Gastroesophageal sphincter (tissue), 4 donors: ENCODE results near the gene POLR2H. TPM values are rescaled to one million over a fixed set of nuclear protein-coding genes. Genes with fewer than 3 reads are reported as not detected.
A peak's percentile ranks its signal among the peaks of the same experiment; 100 is the strongest.

Experiments used
- ATAC-seq: fragments of 150-250 bp; one replicate; pipeline ENCODE4 v1.9.1; 2016; ENCODE audit warnings: mild to moderate bottlenecking, moderate library complexity
- H3K27ac ChIP-seq, 4 donors: fragments of 200-600 bp; sonication (generic) in 3 of 4; 1 replicate in 3 of 4; 2 replicates in 1 of 4; pipeline ENCODE4 v1.5.1; 2016 to 2019
- H3K27me3 ChIP-seq: fragments of 200-600 bp; sonication (generic); one replicate; pipeline ENCODE4 v1.5.1; 2019
- H3K36me3 ChIP-seq, 2 donors: fragments of 200-600 bp; sonication (generic); one replicate each; pipeline ENCODE4 v1.5.1; 2019; ENCODE audit warnings: control low read depth in 1 of 2
- H3K4me1 ChIP-seq, 3 donors: fragments of 200-600 bp; sonication (generic); 1 replicate in 2 of 3; 2 replicates in 1 of 3; pipeline ENCODE4 v1.5.1; 2016 to 2019; ENCODE audit warnings: control low read depth in 2 of 3
- H3K4me3 ChIP-seq, 2 donors: fragments of 200-600 bp; sonication (generic); one replicate each; pipeline ENCODE4 v1.5.1; 2019; ENCODE audit warnings: mild to moderate bottlenecking in 1 of 2, moderate library complexity in 1 of 2
- H3K9me3 ChIP-seq, 3 donors: fragments of 200-600 bp; sonication (generic); one replicate each; pipeline ENCODE4 v1.5.1; 2017 to 2019; ENCODE audit warnings: control low read depth in 2 of 3
- EP300 ChIP-seq: sonication (generic); formaldehyde crosslinking; IDR thresholded peaks from one replicate; pipeline ENCODE4 v1.6.1; 2017; ENCODE audit warnings: antibody characterized with exemption, mild to moderate bottlenecking
- POLR2A ChIP-seq, 2 donors: fragments of 450-650 bp; IDR thresholded peaks; one replicate each; pipeline ENCODE4 v1.6.1; 2017; ENCODE audit warnings: antibody characterized with exemption in 2 of 2, mild to moderate bottlenecking in 2 of 2, moderate library complexity in 1 of 2
- POLR2AphosphoS5 ChIP-seq: sonication (generic); formaldehyde crosslinking; IDR thresholded peaks from one replicate; pipeline ENCODE4 v1.6.1; 2017; ENCODE audit warnings: antibody characterized with exemption
- WGBS, 2 donors: methylation state at CpG; one replicate each; pipeline ENCODE4 v1.1.5; 2018; ENCODE audit warnings: low coverage in 1 of 2; 5-methylcytosine and 5-hydroxymethylcytosine counted together
- total RNA-seq, 4 donors: library from RNA; depleted of rRNA; stranded (reverse); fragments of >200 nt; gene quantifications; one replicate each; pipeline ENCODE4 v1.1.0, GENCODE V29; 2016
- TF ChIP-seq, protein P1 (sequence below), 4 experiments: fragments of 200-600 bp in 2 of 4; fragments of 450-650 bp in 2 of 4; sonication (generic) in 1 of 4; IDR thresholded peaks; one replicate each; pipeline ENCODE4 v1.5.1; 2017 to 2019; ENCODE audit warnings: antibody characterized with exemption in 4 of 4, mild to moderate bottlenecking in 2 of 4, moderate library complexity in 2 of 4

The POLR2H gene
- total RNA-seq, 4 donors from 2014 or later = 32.8 to 54.1 (median 40.9) TPM

DNA sequence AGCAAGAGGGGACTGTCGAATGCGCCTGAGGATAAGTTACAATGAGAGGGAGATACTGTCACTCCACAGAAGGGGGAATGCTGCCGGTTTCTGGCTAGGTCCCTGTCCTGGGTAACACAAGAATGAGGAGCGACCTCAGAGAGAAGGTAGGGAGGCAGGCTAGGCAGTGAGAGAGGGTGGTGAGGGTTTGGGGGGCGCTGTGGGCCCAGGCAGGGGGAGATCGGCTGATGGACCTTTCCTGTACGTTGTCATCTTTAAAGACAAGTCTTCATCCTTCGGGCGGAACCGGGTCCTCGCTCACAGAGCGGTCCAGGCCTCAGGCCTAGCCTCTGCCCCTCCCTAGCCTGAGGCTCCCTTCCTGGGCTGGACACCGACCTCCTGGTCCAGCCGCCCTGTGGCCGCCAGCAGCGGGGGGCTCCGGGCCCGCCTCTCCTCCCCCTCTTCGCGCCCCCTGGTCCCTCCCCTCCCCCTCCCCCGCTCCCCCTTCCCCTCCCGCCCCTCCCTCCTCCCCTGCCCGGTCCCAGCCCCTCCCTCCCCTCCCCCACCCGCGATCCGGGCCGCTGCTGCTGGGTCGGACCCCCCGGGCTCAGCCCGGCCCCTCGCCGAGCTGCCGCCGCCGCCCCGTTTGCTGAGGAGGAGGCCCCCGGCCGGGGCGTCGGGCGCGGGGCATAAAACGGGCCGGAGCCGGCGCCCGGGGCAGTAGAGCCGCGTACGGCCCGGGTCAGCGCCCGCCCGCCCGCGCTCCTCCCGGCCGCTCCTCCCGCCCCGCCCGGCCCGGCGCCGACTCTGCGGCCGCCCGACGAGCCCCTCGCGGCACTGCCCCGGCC, 18.1 kb downstream of the POLR2H start, which contains the start of gene CHRD:
Gene CHRD, plus strand, starts transcription at position 697 of the 827 bp plus-strand sequence. CDS start 265 bp downstream, outside the sequence.
- TF ChIP-seq POLR2AphosphoS5 (no peak), POLR2A (IDR thresholded peaks at IDR 0.05) (no peak), EP300 (no peak)
- TF ChIP-seq, protein P1, sequence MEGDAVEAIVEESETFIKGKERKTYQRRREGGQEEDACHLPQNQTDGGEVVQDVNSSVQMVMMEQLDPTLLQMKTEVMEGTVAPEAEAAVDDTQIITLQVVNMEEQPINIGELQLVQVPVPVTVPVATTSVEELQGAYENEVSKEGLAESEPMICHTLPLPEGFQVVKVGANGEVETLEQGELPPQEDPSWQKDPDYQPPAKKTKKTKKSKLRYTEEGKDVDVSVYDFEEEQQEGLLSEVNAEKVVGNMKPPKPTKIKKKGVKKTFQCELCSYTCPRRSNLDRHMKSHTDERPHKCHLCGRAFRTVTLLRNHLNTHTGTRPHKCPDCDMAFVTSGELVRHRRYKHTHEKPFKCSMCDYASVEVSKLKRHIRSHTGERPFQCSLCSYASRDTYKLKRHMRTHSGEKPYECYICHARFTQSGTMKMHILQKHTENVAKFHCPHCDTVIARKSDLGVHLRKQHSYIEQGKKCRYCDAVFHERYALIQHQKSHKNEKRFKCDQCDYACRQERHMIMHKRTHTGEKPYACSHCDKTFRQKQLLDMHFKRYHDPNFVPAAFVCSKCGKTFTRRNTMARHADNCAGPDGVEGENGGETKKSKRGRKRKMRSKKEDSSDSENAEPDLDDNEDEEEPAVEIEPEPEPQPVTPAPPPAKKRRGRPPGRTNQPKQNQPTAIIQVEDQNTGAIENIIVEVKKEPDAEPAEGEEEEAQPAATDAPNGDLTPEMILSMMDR (IDR thresholded peaks at IDR 0.05) = no peak
- Histone ChIP-seq H3K27me3 (peaks cover 50% of the 10 kb centered on the region), H3K27ac (peak within 1 kb of the TSS in 3 of 4 donors; percentile 68 to 84 (median 82)), H3K4me3 (peak within 1 kb of the TSS; percentile 44 to 67), H3K4me1 (peaks cover 0 to 45% (median 24%) of the 10 kb centered on the region in 3 donors), H3K9me3 (no peaks in the 10 kb centered on the region), H3K36me3 (peaks cover 0 to 12% of the 10 kb centered on the region in 2 donors)
- WGBS, 2 donors = 34 to 41% methylated on average over 6 to 9 of the region's 71 CpGs
- peak; percentile 69 for ATAC-seq

DNA sequence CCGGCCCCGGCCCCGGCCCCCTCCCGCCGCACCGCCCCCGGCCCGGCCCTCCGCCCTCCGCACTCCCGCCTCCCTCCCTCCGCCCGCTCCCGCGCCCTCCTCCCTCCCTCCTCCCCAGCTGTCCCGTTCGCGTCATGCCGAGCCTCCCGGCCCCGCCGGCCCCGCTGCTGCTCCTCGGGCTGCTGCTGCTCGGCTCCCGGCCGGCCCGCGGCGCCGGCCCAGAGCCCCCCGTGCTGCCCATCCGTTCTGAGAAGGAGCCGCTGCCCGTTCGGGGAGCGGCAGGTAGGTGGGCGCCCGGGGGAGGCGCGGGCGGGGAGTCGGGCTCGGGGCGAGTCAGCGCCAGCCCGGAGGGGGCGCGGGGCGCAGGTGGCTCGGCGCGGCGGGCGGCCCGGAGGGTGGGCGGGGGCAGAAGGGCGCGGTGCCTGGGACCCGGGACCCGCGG, 18.7 kb downstream of the POLR2H start:
- peaks cover 0 to 12% of the 10 kb centered on the region in 2 donors for H3K36me3 ChIP-seq

DNA sequence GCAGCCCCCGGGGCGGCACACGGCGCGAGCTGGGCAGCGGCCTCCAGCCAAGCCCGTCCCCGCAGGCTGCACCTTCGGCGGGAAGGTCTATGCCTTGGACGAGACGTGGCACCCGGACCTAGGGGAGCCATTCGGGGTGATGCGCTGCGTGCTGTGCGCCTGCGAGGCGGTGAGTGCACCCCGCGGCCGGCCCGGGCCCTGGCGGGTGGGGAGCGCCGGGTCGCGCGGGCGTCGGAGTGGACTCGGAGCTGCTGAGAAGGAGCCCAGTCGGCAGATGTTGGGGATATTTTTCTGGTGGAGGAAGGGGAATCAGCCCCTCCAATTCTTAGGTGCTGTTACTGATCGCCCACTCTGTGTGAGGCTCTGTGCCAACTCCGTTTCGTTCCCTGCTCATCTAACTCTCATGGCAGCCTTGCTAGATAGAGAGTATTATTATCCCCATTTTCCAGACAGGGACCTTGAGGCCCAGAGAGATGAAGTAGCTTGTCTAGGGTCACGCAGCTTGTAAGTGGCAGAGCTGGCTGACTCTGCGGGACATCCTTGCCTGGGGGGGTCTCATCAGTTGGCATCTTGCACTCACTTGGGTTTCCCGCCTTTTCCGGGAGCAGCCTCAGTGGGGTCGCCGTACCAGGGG, 19.2 kb downstream of the POLR2H start:
- Histone ChIP-seq H3K4me1 (peaks cover 0 to 45% (median 24%) of the 10 kb centered on the region in 3 donors), H3K27me3 (peaks cover 50% of the 10 kb centered on the region), H3K4me3 (peak overlapping the region; percentile 44 to 67), H3K27ac (peak overlapping the region in 3 of 4 donors; percentile 68 to 84 (median 82)), H3K36me3 (peaks cover 0 to 12% of the 10 kb centered on the region in 2 donors), H3K9me3 (no peaks in the 10 kb centered on the region)
- peak; percentile 22 for ATAC-seq
- TF ChIP-seq EP300 = no peak
- TF ChIP-seq, protein P1 (IDR thresholded peaks at IDR 0.05) = no peak
- WGBS, 2 donors = 0% methylated on average over 2 to 3 of the region's 42 CpGs

More for the DNA sequence above, 18.7 kb downstream of the POLR2H start:
- Histone ChIP-seq H3K27me3 (peaks cover 50% of the 10 kb centered on the region), H3K4me1 (peaks cover 0 to 45% (median 24%) of the 10 kb centered on the region in 3 donors), H3K4me3 (peak overlapping the region; percentile 44 to 67), H3K9me3 (no peaks in the 10 kb centered on the region), H3K27ac (peak overlapping the region in 3 of 4 donors; percentile 68 to 84 (median 82))
- TF ChIP-seq EP300 = no peak
- TF ChIP-seq, protein P1 (IDR thresholded peaks at IDR 0.05) = peak in 1 of 4 experiments; percentile 19
- ATAC-seq = peak; percentile 80
- WGBS, 2 donors = no CpG with 5 or more reads among the region's 62 CpGs

DNA sequence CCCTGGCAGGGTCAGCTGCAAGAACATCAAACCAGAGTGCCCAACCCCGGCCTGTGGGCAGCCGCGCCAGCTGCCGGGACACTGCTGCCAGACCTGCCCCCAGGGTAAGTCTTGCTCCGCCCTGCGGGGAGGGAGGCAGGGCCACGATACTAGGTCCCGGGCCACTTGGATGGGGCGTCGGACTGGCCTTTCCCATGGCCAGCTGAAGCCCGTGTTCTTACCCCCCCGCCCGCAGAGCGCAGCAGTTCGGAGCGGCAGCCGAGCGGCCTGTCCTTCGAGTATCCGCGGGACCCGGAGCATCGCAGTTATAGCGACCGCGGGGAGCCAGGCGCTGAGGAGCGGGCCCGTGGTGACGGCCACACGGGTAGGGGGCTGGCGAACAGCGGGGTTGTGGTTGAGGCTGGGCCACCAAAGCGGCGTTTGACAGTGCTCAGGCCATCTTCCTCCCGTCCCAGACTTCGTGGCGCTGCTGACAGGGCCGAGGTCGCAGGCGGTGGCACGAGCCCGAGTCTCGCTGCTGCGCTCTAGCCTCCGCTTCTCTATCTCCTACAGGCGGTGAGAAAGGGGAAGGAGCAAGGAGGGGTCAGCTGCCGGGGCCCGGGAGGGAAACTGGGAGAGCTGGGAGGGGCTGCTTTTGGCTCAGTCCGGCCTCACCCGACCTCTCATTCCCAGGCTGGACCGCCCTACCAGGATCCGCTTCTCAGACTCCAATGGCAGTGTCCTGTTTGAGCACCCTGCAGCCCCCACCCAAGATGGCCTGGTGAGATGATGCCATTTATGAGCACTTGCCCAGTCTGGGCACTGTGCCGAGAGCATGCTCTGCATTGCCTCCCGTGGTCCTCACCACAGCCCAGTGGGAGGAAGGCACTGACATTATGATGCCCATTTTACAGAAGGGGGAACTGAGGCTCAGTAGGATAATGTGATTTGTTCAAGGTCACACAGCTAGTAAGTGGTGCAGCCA, 20.0 kb downstream of the POLR2H start:
- TF ChIP-seq POLR2AphosphoS5 (no peak), EP300 (no peak), POLR2A (IDR thresholded peaks at IDR 0.05) (no peak)
- TF ChIP-seq, protein P1 (IDR thresholded peaks at IDR 0.05) = no peak
- Histone ChIP-seq H3K36me3 (peaks cover 0 to 20% of the 10 kb centered on the region in 2 donors), H3K4me3 (peak overlapping the region in 1 of 2 donors; percentile 67), H3K9me3 (no peaks in the 10 kb centered on the region), H3K27ac (peak overlapping the region in 3 of 4 donors; percentile 48 to 84 (median 82)), H3K27me3 (peaks cover 51% of the 10 kb centered on the region), H3K4me1 (peaks cover 0 to 45% (median 24%) of the 10 kb centered on the region in 3 donors)
- WGBS, 2 donors = 20 to 53% methylated on average over 2 to 3 of the region's 55 CpGs
- no peak for ATAC-seq
